ENCODE data around the gene UNC13C. TPM values are rescaled to one million over a fixed set of nuclear protein-coding genes. Genes with fewer than 3 reads are reported as not detected.

Gene UNC13C
- polyA plus RNA-seq, 3 donors, result 8.3 to 10.1 (median 8.4) TPM

DNA sequence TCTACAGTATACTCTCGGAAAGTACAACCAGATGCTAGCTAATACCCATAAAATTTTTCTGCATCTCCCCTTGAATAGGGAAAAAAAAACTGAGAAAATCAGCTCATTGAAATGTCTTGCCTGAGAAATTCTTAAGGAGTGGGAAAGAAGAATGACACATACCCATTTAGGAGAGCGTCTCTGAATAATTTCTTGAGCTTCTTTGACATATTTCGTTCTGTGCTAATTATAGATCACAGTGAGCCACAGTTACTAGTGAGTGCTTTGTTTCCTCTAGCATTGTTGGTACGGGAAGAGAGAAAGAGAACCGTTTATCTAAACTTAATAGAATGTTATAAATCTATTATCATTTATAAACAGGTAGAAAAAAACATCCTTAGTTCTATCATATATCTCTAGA is 588.4 kb downstream of the UNC13C start:
- DNase-seq, result no peak

DNA sequence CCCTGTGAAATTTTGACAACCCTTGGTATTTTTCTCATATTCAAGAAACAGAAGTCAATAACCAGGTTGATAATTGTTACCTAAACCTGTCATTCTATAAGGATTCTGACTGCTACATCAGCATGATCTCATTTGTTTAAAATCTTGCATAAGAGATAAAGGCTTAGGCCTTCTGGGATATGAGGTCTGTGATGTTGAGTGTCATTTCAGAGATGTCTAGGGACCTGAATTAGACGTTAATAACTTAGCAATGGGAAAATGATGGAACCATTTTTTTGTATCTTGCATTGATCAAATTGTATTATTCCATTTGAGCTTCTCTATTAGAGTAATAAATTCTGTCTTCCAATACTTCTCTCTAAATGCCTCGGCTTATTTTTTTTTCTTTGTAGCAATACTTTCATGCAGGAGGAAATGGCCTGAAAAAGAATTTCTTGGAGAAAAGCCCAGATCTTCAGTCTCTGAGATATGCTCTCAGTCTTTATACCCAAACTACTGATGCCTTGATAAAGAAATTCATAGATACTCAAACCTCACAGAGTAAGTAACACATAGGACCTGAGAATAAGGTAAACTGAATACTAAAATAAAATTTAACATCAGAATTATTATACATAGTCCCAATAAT is 589.3 kb downstream of the UNC13C start:
- no peak for DNase-seq

DNA sequence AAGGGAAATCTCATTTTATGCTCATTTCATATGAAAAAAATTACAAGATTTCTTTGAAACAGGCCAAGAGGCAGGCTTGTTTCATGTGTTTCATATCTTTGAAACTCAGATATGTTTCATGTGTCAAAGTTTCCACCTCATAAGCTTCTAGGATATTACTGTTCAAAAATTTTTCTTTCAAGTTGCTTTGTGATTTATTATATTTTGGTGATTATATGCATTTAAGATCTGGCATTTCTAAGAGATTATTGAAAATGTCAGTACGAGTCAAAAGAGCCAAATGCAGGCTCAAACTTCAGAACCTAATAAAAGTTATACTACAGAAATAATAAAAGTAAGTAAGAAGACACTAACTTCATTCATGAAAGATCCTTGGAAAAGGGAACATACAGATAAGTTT is 590.1 kb downstream of the UNC13C start:
- no peak for DNase-seq

DNA sequence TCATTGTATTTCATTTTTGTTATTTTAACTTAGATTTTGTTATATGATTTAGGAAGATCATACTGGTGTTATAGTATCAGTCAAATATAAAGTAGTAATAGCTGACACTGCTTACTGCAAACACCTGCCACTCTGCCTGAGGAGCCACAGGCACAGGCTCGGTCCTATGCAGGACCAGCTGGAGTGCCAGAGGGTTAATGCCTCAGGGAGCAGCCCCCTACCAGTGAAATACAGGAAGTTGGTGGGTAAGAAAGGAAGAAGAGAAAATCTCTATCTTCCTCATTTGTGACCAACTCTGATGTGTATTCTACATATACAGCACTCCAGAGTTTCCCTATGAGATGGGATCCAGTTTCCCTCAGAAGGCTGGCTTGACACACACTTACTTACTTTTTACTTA is 593.3 kb downstream of the UNC13C start:
- no peak for DNase-seq

DNA sequence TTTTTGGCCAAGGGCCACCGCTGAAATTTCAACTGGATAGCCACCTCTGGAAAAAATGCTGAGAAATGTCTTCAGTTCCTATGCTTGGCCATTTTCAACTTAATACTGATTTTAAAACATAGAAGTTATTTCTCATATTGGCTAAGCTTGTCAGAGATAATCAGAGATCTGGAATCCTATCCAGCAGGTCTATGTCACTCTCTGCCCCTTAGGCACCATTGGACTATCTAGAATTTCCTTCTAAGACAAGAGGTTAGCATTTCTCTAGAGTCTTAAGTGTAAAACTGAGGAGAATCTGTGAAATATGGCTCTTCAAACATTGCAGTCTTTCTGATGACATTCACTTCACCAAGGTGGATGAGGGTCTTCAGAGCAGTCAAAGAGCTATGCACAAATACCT is 597.3 kb downstream of the UNC13C start:
- no peak for DNase-seq

DNA sequence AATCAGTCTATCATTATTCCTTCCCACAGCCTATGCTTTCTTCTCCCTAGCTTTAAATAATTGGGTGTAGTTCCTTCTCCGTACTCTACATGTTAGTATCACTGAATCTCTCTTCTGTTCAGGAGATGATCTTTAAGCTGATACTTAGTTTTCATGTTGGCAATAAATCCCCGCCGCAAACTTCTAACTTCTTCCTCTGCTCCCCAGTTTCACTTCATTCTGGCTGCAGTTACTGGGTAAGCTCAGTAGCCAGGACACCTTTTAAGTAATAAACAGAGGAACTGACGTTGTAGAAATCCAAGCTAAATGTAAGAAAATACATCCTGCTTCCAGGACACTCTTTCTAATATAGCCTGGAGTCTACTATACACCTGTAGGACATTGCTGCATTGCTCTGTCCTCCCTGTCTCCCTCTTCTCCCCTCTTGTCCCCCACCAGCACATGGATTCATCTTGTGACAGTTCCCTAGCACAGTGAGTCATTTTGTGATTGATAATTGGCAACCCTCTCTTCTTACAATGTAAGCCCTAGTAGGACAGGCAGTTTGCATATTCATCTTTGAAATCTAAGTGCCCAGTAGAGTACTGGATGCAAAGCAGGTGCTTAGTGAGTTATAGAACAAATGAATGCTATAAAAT is 598.2 kb downstream of the UNC13C start:
- no peak for DNase-seq

DNA sequence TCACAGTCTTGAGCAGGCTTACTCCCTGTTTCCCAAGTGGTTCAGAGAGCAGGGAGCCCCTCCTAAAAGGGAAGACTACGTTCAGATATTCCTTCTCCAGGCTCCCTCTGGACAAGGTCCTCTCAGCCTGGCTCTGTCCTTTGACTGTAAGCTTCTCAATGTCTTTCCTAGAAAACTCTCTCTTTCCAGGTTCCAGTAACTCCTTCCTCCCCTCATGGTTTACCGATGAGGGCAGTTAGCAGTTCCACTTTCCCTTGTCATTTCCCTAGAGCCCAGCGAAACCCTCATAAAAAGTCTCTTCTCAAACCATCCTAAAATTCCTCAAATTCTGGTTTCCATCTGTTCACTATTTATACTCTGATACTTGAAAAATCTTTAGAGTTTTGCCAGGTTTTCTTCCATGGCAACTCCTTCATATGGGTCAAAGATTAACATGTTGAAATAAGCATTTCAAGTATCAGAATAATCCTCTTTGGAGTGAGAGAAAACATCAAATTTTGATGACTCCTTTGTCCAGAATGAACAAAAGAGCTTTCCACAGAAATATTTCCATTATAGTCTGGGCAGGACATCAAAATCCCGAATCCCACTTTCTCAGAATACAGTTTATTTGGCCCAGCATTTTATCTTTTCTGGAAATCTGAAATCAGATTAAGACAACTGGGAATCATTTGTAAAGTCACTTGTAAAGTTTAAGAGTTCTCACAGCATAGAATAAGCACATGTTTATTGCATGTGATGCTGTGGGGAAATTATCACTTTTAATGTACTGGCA is 599.4 kb downstream of the UNC13C start:
- DNase-seq, result no peak

DNA sequence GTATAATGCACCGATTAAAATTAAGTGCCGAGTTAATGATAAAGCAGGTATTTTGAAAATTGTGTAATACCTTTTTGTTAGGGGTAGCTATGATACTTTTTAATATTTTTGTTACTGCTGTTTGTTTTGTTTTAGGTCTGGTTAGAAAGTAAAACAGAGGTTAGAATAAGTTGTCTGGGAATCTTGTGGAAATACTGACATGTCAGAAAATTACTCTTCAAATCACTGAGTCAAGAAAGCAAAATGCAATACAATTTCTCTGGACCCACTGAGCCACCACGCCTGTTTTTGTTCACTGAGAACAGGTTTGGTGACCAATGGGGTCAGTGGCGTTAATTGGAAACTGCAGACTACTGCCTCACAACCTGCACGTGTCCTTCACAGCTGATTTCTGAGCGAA is 601.6 kb downstream of the UNC13C start:
- no peak for DNase-seq

DNA sequence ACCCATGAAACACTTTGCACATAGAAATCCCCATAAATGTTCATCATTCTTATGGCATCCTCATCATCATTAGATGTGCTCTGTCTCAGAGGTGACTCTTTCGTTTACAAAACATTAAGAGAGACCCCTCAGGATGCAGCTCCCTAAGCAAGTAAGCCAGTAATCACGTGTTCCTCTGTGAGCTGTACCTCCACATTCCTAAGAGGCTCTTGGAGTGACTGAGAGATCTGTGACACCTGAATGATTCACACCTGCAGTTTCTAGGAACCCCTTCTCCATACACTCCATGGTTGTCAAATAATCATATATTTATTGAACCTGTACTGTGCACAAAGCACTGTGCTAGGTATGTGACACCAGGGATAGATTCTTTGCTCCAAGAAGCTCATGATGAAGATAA is 602.4 kb downstream of the UNC13C start:
- DNase-seq, result no peak

DNA sequence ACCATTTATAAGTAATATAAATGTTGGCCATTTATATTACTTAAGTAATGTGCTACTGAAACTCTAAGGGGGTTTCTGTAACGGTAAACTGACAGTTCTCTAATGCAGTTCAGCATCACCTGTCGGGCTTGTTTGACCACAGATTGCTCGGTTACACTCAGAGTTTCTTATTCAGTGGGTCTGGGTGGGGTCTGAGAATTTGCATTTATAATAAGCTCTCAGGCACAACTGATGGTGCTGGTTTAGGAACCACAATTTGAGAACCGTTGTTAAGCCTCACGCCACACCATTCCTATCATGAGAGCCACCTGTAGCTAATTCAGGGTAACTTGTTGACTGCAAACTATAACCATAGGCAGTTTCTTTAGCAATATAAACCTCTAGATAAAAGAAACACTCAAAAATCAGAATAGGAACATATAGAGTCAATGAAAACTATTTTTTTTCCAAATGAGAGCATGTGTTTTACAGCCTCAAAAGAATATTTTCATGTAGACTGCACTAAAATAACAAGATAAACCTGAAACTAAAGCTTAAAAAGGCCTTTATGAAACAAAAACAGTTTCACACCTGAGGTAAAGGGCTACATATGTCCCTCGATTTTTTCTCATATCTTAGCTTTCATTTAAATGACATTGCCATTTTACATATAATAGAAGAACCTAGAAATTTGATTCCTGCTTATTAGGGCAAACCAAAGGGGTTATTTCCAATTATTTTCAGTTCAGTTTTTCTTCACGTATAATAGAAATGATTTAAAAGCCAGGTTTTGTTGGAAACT is 604.8 kb downstream of the UNC13C start:
- DNase-seq, result no peak

DNA sequence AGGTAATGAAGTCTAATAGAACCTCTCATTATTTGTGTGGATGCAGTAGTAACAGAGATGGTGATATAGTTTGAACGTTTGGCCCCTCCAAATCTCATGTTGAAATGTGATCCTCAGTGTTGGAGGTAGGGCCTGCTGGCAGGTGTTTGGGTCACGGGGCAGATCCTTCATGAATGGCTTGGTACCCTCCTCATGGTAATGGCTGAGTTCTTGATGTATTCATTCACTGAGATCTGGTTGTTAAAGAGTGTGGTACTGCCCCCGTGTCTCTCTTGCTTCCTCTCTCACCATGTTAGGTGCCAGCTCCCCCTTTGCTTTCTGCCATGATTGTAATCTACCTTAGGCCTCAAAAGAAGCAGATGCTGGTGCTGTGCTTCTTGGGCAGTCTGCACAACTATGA is 606.8 kb downstream of the UNC13C start:
- no peak for DNase-seq

DNA sequence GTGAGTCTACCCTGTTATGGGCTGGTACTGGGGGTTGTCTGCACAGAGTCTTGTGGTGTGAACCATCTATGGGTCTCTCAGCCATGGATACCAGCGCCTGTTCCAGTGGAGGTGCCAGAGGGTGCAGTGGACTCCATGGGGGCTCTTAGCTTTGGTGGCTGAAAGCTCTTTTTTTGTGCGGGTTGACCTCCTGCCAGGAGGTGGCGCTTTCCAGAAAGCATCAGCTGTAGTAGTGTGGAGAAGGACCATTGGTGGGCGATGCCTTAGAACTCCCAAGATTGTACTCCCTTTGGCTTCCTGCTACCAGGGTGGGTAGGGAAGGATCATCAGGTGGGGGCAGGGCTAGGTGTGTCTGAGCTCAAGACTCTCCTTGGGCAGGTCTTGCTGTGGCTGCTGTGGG is 615.9 kb downstream of the UNC13C start:
- no peak for DNase-seq

DNA sequence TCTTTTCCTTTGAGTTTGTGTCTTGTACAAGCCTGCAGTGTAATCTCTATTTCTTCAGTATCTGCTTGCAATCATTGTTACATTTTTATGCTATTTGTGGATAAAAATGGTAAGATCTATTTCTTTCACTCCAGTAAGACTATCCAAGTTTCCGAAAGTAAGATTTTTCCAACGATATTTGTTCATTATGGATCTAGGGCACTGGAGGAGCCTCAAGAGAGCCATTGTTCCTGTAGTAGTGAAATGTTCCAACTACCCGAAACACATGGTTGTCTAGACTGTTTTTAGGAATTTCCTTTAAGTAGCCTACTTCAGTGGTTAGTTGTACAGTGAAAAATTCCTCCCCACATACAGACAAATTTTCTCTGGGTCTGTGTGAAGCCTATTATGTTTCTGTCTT is 621.1 kb downstream of the UNC13C start:
- DNase-seq, result no peak

DNA sequence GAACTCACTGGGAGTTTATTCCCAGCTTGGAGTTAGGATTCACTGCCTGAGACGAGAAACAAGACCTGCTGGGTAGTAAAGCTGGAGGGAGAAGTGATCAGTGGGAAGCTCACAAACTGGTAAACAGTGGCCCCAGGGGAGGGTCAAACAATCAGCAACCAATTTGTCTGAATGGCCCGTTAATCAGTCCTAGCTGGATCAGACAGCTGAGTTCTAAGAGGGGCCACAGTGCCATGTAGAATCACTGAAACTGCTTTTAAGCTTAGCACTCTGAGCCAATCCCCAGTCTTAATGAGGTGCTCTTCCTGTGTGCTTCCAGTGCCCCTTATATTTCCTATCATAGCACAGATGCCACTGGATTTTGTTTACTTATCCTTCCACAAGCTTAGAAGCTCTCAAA is 626.8 kb downstream of the UNC13C start:
- no peak for DNase-seq

DNA sequence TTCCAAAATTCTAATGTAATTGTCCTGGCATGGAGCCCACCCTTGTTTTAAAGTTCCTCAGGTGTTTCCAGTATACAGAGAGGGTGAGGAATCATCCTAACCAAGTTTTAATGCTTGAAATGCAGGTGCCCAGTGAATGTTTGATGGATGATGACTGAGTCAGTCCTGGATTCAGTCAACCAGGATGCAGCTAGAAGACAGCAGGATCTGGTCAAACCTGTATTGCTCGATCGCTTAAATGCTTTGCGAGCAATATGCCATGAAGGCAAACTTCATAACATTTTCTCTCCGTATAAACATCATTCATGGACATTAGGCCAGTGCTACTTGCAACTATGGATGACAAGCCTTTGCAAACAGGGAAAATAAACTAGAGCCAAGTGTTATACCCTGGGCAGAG is 627.3 kb downstream of the UNC13C start:
- no peak for DNase-seq

DNA sequence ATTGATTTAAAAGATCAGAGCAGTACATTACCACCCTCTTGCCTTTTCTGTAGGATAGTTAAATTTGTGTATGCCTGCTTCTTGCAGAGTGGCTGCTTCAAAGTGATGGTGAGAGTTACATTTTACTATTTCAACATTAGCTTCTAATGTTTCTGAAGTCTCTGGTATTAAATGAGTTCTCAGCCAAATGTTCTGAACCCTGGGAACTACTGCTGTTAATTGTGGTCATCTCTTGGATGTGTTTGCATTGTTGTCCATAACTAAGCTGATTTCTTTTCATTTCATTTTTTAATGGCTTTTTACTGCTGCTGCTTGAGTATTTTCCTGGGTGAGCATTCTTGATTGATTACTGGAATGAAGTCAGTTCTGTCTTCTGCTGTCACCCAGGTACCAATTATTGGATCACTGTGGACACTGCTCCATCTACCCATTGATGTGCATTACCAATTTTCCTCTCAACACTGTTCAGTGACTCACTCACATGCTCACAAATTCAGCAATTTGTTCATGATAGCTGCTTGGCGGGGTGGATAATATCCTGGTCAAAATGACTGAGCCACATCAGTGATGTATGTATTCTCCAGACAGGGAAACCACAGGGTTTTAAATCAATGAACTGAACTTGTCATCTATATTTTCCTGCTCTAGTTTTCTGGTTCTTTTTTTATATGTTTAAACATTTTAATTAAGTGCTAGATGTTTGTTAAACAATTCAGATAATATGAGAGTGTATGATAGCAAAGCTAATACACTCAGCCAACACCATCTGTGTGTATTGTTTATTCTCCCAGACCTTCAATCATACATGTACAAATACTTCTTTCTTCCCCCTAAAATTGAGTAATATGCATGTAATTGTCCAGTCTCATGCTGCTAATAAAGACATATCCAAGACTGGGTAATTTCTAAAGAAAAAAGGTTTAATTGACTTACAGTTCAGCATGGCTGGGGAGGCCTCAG is 630.9 kb downstream of the UNC13C start:
- no peak for DNase-seq

DNA sequence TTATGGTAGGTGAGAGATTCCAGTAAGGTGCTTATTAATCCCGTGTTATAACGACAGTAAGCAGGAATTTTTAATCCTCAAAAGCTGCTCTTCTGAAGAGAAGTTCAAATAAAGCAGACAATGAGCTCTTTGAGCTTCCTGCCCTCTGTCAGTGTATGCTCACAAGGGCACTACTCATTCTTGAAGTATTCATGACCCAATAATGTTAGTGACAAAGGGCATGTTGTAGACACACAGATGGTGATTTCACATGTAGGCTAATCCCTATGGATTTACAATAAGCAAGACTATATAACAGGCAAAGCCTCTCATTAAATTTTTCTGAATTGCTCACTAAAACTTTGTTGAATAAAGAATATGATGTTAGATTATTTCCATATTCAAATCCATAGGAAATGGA is 639.9 kb downstream of the UNC13C start:
- no peak for DNase-seq

DNA sequence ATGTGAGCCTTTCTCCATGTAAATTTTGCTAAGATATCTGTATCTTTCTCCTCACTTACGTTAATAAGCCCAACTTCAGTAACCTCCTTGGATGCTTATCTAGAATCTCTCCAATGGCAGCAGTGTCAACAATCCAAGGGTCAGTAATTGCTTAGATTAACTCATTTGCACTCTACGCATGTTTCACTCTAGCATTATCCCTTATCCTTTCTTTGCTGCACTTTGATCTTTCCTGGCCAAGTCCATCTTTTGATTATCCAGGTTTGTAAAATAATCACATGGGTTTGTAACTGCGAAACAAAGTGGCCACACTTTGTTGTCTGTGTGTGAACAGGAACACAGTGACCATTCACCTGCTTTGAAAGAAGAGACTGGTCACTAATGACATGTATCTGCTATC is 640.9 kb downstream of the UNC13C start:
- DNase-seq, result no peak

DNA sequence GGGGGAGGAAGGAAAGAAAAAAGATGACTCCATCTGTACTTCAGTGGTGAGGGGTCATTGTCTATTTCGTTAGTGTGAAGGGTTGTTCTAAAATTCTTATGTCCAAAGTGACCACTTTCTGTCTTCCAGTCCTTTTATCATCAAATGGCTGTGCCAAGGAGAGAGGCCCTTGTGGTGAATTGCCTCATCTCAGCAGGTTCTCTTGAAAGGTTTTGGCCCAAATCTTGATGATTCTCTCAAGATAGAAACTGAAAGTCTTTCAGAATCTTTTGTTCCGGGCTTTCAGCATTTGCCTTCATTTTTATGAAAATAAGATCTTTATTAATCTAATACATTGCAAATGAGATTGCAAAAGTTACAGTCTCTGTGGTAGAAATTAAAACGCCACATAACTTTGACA is 642.7 kb downstream of the UNC13C start:
- DNase-seq, result no peak

DNA sequence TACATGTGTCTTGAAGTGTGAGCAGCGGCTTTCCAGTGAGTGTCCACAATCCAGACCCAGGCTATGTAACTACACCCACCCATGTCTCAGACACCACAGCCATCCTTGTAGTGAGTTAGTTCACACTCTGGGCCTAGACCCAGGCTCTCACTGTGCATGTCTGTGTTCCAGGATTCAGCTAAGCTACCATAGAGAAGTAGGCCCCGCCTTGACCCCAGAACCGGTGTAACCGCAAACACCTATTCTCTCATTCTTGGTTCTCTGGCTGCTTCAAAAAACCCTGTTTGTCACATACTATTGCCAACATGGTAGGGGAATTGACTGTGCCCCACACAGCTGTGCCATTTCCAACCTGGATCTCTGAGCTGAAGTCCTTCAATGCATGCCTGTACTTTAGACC is 657.9 kb downstream of the UNC13C start:
- no peak for DNase-seq

DNA sequence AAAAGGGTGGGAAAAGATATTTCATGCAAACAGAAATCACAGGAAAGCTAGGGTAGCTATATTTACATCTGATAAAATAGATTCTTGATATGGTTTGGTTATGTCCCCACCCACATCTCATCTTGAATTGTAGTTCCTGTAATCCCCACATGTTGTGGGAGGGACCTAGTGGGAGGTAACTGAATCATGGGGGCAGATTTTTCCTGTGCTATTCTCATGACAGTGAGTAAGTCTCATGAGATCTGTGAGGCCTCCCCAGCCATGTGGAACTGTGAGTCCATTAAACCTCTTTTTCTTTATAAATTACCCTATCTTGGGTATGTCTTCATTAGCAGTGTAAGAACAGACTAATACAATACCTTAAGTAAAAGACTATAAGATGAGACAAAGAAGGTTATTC is 660.4 kb downstream of the UNC13C start:
- no peak for DNase-seq
